Caco-2 (cell line): ENCODE data around the gene FGF8. TPM values are rescaled to one million over a fixed set of nuclear protein-coding genes. Genes with fewer than 3 reads are reported as not detected.

ENCODE experiments used
- BruUV-seq: library from RNA; stranded (reverse); fragments of 400-500 nt; replicated peaks from 2 replicates; lab custom pipeline; 2021; lab: Mats Ljungman, UMichigan
- CTCF ChIA-PET: fragments of 300-600 bp; sonication (Branson Sonifier 250); formaldehyde crosslinking; loops from one replicate; lab custom pipeline; 2022; ENCODE audit warnings: antibody characterized with exemption; lab: Charles Lee
- POLR2A ChIA-PET: fragments of 300-600 bp; sonication (Branson Sonifier 250); formaldehyde crosslinking; loops from one replicate; lab custom pipeline; 2022; ENCODE audit warnings: antibody characterized with exemption; lab: Charles Lee
- DNase-seq, 2 experiments: peaks; one replicate each; pipeline versions ENCODE4 v3.0.0 to v3.0.0-alpha.2; 2020 to 2022
- H3K27me3 ChIP-seq: replicated peaks from 2 replicates; pipeline ENCODE4 v1.6.0; 2011; ENCODE audit warnings: low read length; ENCODE audit not compliant: control insufficient read depth, insufficient read depth
- H3K36me3 ChIP-seq: 2 replicates; pipeline ENCODE4 v1.5.1; 2011; ENCODE audit warnings: low read length; ENCODE audit not compliant: control insufficient read depth, insufficient read depth
- H3K4me1 ChIP-seq: fragments of 250-450 bp; sonication (Bioruptor Pico); 2 replicates; pipeline ENCODE4 v1.5.1; 2020; ENCODE audit warnings: mild to moderate bottlenecking
- H3K4me3 ChIP-seq: 2 replicates; pipeline ENCODE4 v1.5.1; 2011; ENCODE audit warnings: low read depth, mild to moderate bottlenecking, control low read depth, low read length
- H3K9me3 ChIP-seq: fragments of 250-450 bp; sonication (Bioruptor Pico); 2 replicates; pipeline ENCODE4 v1.5.1; 2020; ENCODE audit warnings: mild to moderate bottlenecking, moderate library complexity
- H3K27ac Mint-ChIP-seq: one replicate; pipeline ENCODE4 v1.8.0; 2022; ENCODE audit warnings: mixed read lengths; ENCODE audit not compliant: unreplicated experiment
- H3K27me3 Mint-ChIP-seq: one replicate; pipeline ENCODE4 v1.8.0; 2022; ENCODE audit warnings: mixed read lengths; ENCODE audit not compliant: insufficient read depth, unreplicated experiment
- H3K36me3 Mint-ChIP-seq: one replicate; pipeline ENCODE4 v1.8.0; 2022; ENCODE audit warnings: mild to moderate bottlenecking, mixed read lengths; ENCODE audit not compliant: insufficient read depth, unreplicated experiment
- H3K4me1 Mint-ChIP-seq: one replicate; pipeline ENCODE4 v1.8.0; 2022; ENCODE audit warnings: low read depth, mixed read lengths; ENCODE audit not compliant: unreplicated experiment
- H3K4me3 Mint-ChIP-seq: one replicate; pipeline ENCODE4 v1.8.0; 2022; ENCODE audit warnings: mild to moderate bottlenecking, moderate library complexity, mixed read lengths; ENCODE audit not compliant: unreplicated experiment
- H3K9me3 Mint-ChIP-seq: one replicate; pipeline ENCODE4 v1.8.0; 2022; ENCODE audit warnings: mixed read lengths; ENCODE audit not compliant: unreplicated experiment
- intact Hi-C: fragments of 100-400 bp; cut with micrococcal nuclease; formaldehyde crosslinking; loops from one replicate; pipeline ENCODE4 v1.10.0; 2022; ENCODE audit not compliant: unreplicated experiment
- total RNA-seq: library from RNA; stranded (reverse); gene quantifications from 2 replicates; pipeline ENCODE4 v1.2.3, GENCODE V29; 2022
- TF ChIP-seq, protein P1 (sequence below), 2 experiments: fragments of 200-600 bp in 1 of 2; IDR thresholded peaks; 1 replicate in 1 of 2; 2 replicates in 1 of 2; pipeline versions ENCODE4 v1.5.1 to v1.8.0; 2011 to 2022; ENCODE audit warnings: antibody characterized with exemption in 1 of 2, control low read depth in 1 of 2, inconsistent platforms in 1 of 2, low read depth in 1 of 2, low read length in 1 of 2, mild to moderate bottlenecking in 1 of 2, moderate library complexity in 1 of 2; ENCODE audit not compliant: insufficient read depth in 1 of 2, severe bottlenecking in 1 of 2, unreplicated experiment in 1 of 2

FGF8 gene
- total RNA-seq, 1 experiment from 2014 or later, result 0.68 TPM

DNA sequence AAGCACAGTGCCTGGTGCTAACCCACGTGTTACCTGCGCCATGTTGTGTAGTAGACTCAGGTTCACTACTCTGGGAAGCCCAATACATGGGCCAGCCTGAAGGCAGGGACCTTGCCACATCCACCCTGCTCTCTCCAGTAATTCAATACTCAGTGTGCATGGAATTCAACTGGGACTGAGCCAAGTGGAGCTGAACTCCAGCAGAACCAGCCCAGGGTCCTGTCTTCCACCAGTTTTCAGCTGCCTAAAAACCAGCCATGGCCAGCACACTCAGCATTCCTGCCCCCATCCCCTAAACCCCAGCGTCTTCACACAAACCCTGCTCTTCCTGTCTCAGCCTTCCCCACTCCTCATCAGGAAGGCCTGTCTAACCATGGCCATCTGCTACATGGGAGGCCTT lies 15.4 kb downstream of the FGF8 start:
- no peaks in the 10 kb centered on the region for H3K9me3 Mint-ChIP-seq
- BruUV-seq, result no TSS peak
- H3K4me1 ChIP-seq, result no peaks in the 10 kb centered on the region
- no peaks in the 10 kb centered on the region for H3K4me1 Mint-ChIP-seq
- no peaks in the 10 kb centered on the region for H3K27me3 ChIP-seq
- no peak overlapping the region for H3K4me3 ChIP-seq
- no peaks in the 10 kb centered on the region for H3K9me3 ChIP-seq
- ChIA-PET POLR2A (no interaction called here), CTCF (no interaction called here)
- H3K36me3 ChIP-seq, result no peaks in the 10 kb centered on the region
- H3K36me3 Mint-ChIP-seq, result no peaks in the 10 kb centered on the region
- no peak for DNase-seq
- H3K4me3 Mint-ChIP-seq, result no peak overlapping the region
- H3K27ac Mint-ChIP-seq, result no peak overlapping the region
- intact Hi-C loops, result no loop called here
- H3K27me3 Mint-ChIP-seq, result peaks cover 2% of the 10 kb centered on the region
- TF ChIP-seq, protein P1, sequence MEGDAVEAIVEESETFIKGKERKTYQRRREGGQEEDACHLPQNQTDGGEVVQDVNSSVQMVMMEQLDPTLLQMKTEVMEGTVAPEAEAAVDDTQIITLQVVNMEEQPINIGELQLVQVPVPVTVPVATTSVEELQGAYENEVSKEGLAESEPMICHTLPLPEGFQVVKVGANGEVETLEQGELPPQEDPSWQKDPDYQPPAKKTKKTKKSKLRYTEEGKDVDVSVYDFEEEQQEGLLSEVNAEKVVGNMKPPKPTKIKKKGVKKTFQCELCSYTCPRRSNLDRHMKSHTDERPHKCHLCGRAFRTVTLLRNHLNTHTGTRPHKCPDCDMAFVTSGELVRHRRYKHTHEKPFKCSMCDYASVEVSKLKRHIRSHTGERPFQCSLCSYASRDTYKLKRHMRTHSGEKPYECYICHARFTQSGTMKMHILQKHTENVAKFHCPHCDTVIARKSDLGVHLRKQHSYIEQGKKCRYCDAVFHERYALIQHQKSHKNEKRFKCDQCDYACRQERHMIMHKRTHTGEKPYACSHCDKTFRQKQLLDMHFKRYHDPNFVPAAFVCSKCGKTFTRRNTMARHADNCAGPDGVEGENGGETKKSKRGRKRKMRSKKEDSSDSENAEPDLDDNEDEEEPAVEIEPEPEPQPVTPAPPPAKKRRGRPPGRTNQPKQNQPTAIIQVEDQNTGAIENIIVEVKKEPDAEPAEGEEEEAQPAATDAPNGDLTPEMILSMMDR (IDR thresholded peaks at IDR 0.05; ENCODE audit: insufficient read depth in 1 of 2, low read depth in 1 of 2, low read length in 1 of 2, severe bottlenecking in 1 of 2, unreplicated experiment in 1 of 2), result no peak

DNA sequence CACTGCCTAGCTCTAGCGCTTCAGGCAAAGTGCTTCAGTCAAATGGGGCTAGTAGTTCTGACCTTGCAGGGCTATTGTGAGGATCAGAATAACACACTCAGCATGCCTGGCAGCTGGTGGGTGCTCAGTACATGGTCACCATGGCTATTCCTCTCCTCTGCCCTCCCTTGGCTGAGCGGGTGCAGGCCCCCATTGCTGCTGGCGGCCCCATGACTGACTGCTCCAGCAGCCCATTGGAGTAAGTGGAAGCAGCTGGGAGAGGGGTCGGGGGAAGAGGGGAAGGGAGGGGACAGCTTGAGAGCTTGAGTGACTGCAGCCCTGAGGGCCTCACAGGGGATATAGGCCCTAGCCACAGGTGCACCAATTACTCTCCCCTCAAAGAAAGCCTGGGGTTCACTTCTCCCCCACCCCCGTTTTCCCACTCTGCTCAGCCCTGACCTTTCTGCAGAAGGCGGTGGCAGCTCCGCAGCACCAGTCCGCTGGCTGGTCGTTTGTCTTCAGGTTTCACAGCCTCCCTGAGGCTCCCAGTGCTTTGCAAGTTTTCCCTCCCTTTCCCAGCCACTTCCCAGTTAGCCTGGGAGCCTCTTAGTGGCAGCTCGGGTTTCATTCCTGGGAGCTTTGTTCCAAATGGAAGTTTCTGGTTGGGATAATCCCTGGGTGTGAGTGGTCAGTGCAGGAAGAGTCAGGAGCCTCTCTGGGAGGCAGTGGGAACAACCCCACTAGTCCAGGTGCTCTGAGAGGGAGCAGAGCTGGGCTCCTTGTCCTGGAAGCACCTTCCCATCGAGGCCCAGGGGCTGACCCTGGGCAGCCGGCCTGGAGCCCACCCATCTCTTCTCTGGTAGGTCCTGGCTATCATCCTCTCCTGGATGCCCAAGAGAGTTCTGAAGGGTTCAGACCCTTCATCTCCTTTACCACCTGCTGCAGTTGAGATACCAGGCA lies 16.3 kb downstream of the FGF8 start:
- DNase-seq, result no peak
- intact Hi-C loops, result no loop called here
- TF ChIP-seq, protein P1 (IDR thresholded peaks at IDR 0.05; ENCODE audit: insufficient read depth in 1 of 2, low read depth in 1 of 2, low read length in 1 of 2, severe bottlenecking in 1 of 2, unreplicated experiment in 1 of 2), result no peak
- H3K4me3 Mint-ChIP-seq, result no peak overlapping the region
- Histone ChIP-seq H3K27me3 (no peaks in the 10 kb centered on the region), H3K4me1 (no peaks in the 10 kb centered on the region), H3K9me3 (no peaks in the 10 kb centered on the region), H3K4me3 (no peak overlapping the region), H3K36me3 (no peaks in the 10 kb centered on the region)
- ChIA-PET POLR2A (no interaction called here), CTCF (no interaction called here)
- H3K27ac Mint-ChIP-seq, result no peak overlapping the region
- H3K36me3 Mint-ChIP-seq, result no peaks in the 10 kb centered on the region
- H3K4me1 Mint-ChIP-seq, result no peaks in the 10 kb centered on the region
- no TSS peak for BruUV-seq
- peaks cover 2% of the 10 kb centered on the region for H3K27me3 Mint-ChIP-seq
- H3K9me3 Mint-ChIP-seq, result no peaks in the 10 kb centered on the region

DNA sequence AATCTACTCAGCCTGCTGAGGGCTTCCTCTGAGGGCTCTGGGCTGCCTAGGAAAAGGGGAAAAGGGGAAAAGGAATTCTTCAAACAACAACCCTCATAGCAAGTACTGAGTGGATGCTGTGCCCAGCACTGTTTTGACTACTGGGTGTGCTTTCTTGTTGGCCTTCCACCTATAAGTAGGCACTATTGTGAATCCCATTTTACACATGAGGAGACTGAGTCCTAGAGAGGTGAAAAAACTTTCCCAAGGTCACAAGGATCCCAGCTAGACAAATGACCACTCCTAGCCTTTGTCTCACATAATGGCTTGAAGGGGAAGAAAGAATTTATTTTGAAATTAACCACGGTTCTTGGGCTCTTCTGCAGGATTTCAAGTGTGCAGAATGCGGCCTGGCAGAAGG lies 17.1 kb downstream of the FGF8 start:
- Mint-ChIP-seq H3K27me3 (peaks cover 1% of the 10 kb centered on the region), H3K4me1 (no peaks in the 10 kb centered on the region), H3K36me3 (no peaks in the 10 kb centered on the region), H3K4me3 (no peak overlapping the region), H3K9me3 (no peaks in the 10 kb centered on the region), H3K27ac (no peak overlapping the region)
- ChIA-PET POLR2A (no interaction called here), CTCF (interaction anchor here (1.3 kb wide), 1 partner anchor 156 kb away, joined by 5 read pairs; no protein-coding TSS in a partner anchor)
- Histone ChIP-seq H3K4me1 (no peaks in the 10 kb centered on the region), H3K9me3 (no peaks in the 10 kb centered on the region), H3K36me3 (no peaks in the 10 kb centered on the region), H3K27me3 (no peaks in the 10 kb centered on the region), H3K4me3 (no peak overlapping the region)
- no peak for DNase-seq
- no TSS peak for BruUV-seq
- intact Hi-C loops, result no loop called here
- TF ChIP-seq, protein P1 (IDR thresholded peaks at IDR 0.05; ENCODE audit: insufficient read depth in 1 of 2, low read depth in 1 of 2, low read length in 1 of 2, severe bottlenecking in 1 of 2, unreplicated experiment in 1 of 2), result no peak
